ENCODE measurements around the gene THRB.

Gene THRB

GRCh38 chr3:24258727-24259600 is 235.7 kb downstream of the THRB start:
- no peak for DNase-seq

- no peak for DNase-seq
These were observed 236.4 kb downstream of the THRB start for GRCh38 chr3:24258260-24258659.

GRCh38 chr3:24255414-24255813 is 239.2 kb downstream of the THRB start:
- no peak for DNase-seq

GRCh38 chr3:24254649-24255048 is 240.0 kb downstream of the THRB start:
- no peak for DNase-seq

- no peak for DNase-seq
These were observed 241.3 kb downstream of the THRB start for GRCh38 chr3:24253336-24253735.

GRCh38 chr3:24249523-24249922 is 245.1 kb downstream of the THRB start:
- DNase-seq = no peak

GRCh38 chr3:24245056-24245455 is 249.6 kb downstream of the THRB start:
- no peak for DNase-seq

- DNase-seq = no peak
These were observed 250.2 kb downstream of the THRB start for GRCh38 chr3:24244491-24244890.

GRCh38 chr3:24242012-24242698 is 252.5 kb downstream of the THRB start:
- no peak for DNase-seq

GRCh38 chr3:24240306-24240705 is 254.3 kb downstream of the THRB start:
- no peak for DNase-seq

- DNase-seq = no peak
These were observed 256.5 kb downstream of the THRB start for GRCh38 chr3:24237971-24238706.

- no peak for DNase-seq
These were observed 259.5 kb downstream of the THRB start for GRCh38 chr3:24235121-24235520.

GRCh38 chr3:24232784-24233183 is 261.9 kb downstream of the THRB start:
- DNase-seq = no peak

- DNase-seq = no peak
These were observed 265.0 kb downstream of the THRB start for GRCh38 chr3:24229468-24230221.

GRCh38 chr3:24227635-24228034 is 267.0 kb downstream of the THRB start:
- DNase-seq = no peak

GRCh38 chr3:24226397-24226796 is 268.3 kb downstream of the THRB start:
- DNase-seq = no peak

- no peak for DNase-seq
These were observed 269.2 kb downstream of the THRB start for GRCh38 chr3:24225385-24225950.

GRCh38 chr3:24224666-24225384 is 269.8 kb downstream of the THRB start:
- DNase-seq = no peak

GRCh38 chr3:24222165-24222805 is 272.4 kb downstream of the THRB start:
- DNase-seq = no peak

- no peak for DNase-seq
These were observed 273.6 kb downstream of the THRB start for GRCh38 chr3:24220859-24221657.

Data from activated CD4-positive, alpha-beta T cell treated with anti-CD3 and anti-CD28 coated beads, Interleukin-2, amount 50 U/mL, for 1 hour (primary cell).